Breast epithelium (tissue), 4 donors: Measurements from ENCODE around the gene ADAMTSL3. TPM values are rescaled to one million over a fixed set of nuclear protein-coding genes. Genes with fewer than 3 reads are reported as not detected.

Experiments
- DNase-seq, 2 donors: peaks; one replicate each; pipeline ENCODE4 v3.0.0-alpha.2; 2019; ENCODE audit warnings: low spot score in 2 of 2
- H3K27ac ChIP-seq, 2 donors: fragments of 200-600 bp; sonication (generic) in 1 of 2; one replicate each; pipeline ENCODE4 v1.5.1; 2016 to 2019; ENCODE audit warnings: mild to moderate bottlenecking in 1 of 2
- H3K27me3 ChIP-seq, 2 donors: fragments of 200-600 bp; sonication (generic) in 1 of 2; one replicate each; pipeline versions ENCODE4 v1.5.1 to v1.6.0; 2017 to 2019; ENCODE audit warnings: control low read depth in 1 of 2, mild to moderate bottlenecking in 1 of 2
- H3K36me3 ChIP-seq: fragments of 200-600 bp; one replicate; pipeline ENCODE4 v1.5.1; 2019
- H3K4me1 ChIP-seq, 2 donors: fragments of 200-600 bp; sonication (generic); one replicate each; pipeline ENCODE4 v1.5.1; 2016 to 2019; ENCODE audit warnings: control low read depth in 1 of 2
- H3K4me3 ChIP-seq, 3 donors: fragments of 200-600 bp; sonication (generic); 1 replicate in 2 of 3; 2 replicates in 1 of 3; pipeline ENCODE4 v1.5.1; 2016 to 2019; ENCODE audit warnings: mild to moderate bottlenecking in 3 of 3, moderate library complexity in 2 of 3
- H3K9me3 ChIP-seq, 2 donors: fragments of 200-600 bp; sonication (generic) in 1 of 2; one replicate each; pipeline ENCODE4 v1.5.1; 2016 to 2019; ENCODE audit warnings: control low read depth in 1 of 2
- CTCF ChIP-seq, 3 donors: fragments of 450-650 bp; IDR thresholded peaks; one replicate each; pipeline ENCODE4 v1.5.1; 2016 to 2017; ENCODE audit warnings: antibody characterized with exemption in 3 of 3, mild to moderate bottlenecking in 3 of 3, moderate library complexity in 3 of 3
- POLR2A ChIP-seq: fragments of 450-650 bp; IDR thresholded peaks from one replicate; pipeline ENCODE4 v1.6.1; 2016; ENCODE audit warnings: antibody characterized with exemption, mild to moderate bottlenecking, moderate library complexity
- POLR2AphosphoS5 ChIP-seq, 3 donors: sonication (generic); formaldehyde crosslinking; IDR thresholded peaks; one replicate each; pipeline ENCODE4 v1.6.1; 2017; ENCODE audit warnings: antibody characterized with exemption in 3 of 3
- intact Hi-C: fragments of 100-400 bp; cut with DNase I; formaldehyde crosslinking; loops from one replicate; pipeline ENCODE4 v1.15.1; 2023; ENCODE audit warnings: low total_unique reads
- total RNA-seq, 3 donors: library from RNA; depleted of rRNA; stranded (reverse); fragments of >200 nt; gene quantifications; one replicate each; pipeline ENCODE4 v1.1.0, GENCODE V29; 2016

ADAMTSL3 gene
- total RNA-seq, 3 donors from 2014 or later = 1.8 to 3.9 (median 2.7) TPM

- H3K27ac ChIP-seq = no peak overlapping the region
Measured at GRCh38 chr15:83720468-83720867, 66.5 kb downstream of the ADAMTSL3 start.

GRCh38 chr15:83721031-83721430, 67.1 kb downstream of the ADAMTSL3 start:
- intact Hi-C loops = no loop called here
- no peak overlapping the region for H3K4me3 ChIP-seq
- H3K9me3 ChIP-seq = no peaks in the 10 kb centered on the region
- no peaks in the 10 kb centered on the region for H3K27me3 ChIP-seq
- no peaks in the 10 kb centered on the region for H3K4me1 ChIP-seq
- no peaks in the 10 kb centered on the region for H3K36me3 ChIP-seq
- TF ChIP-seq POLR2A (no peak), CTCF (IDR thresholded peaks at IDR 0.05) (no peak), POLR2AphosphoS5 (IDR thresholded peaks at IDR 0.05) (no peak)
- H3K27ac ChIP-seq = no peak overlapping the region
- DNase-seq = no peak

More at GRCh38 chr15:83720468-83720867, 66.5 kb downstream of the ADAMTSL3 start:
- intact Hi-C loops = no loop called here
- H3K4me1 ChIP-seq = no peaks in the 10 kb centered on the region
- H3K36me3 ChIP-seq = no peaks in the 10 kb centered on the region
- no peak overlapping the region for H3K4me3 ChIP-seq
- no peaks in the 10 kb centered on the region for H3K9me3 ChIP-seq
- H3K27me3 ChIP-seq = no peaks in the 10 kb centered on the region
- DNase-seq = no peak
- TF ChIP-seq CTCF (IDR thresholded peaks at IDR 0.05) (no peak), POLR2A (no peak), POLR2AphosphoS5 (IDR thresholded peaks at IDR 0.05) (no peak)

GRCh38 chr15:83721981-83722380, 68.1 kb downstream of the ADAMTSL3 start:
- no peaks in the 10 kb centered on the region for H3K4me1 ChIP-seq
- intact Hi-C loops = no loop called here
- H3K27me3 ChIP-seq = no peaks in the 10 kb centered on the region
- no peak overlapping the region for H3K4me3 ChIP-seq
- DNase-seq = no peak
- TF ChIP-seq POLR2A = no peak
- no peak for TF ChIP-seq POLR2AphosphoS5 (IDR thresholded peaks at IDR 0.05)
- no peak for TF ChIP-seq CTCF (IDR thresholded peaks at IDR 0.05)
- H3K36me3 ChIP-seq = no peaks in the 10 kb centered on the region
- H3K9me3 ChIP-seq = peaks cover 0 to 3% of the 10 kb centered on the region in 2 donors
- H3K27ac ChIP-seq = no peak overlapping the region

GRCh38 chr15:83723216-83723615, 69.3 kb downstream of the ADAMTSL3 start:
- DNase-seq = no peak
- Histone ChIP-seq H3K27ac (no peak overlapping the region), H3K27me3 (no peaks in the 10 kb centered on the region), H3K9me3 (peaks cover 0 to 5% of the 10 kb centered on the region in 2 donors), H3K4me1 (no peaks in the 10 kb centered on the region), H3K36me3 (no peaks in the 10 kb centered on the region), H3K4me3 (no peak overlapping the region)
- intact Hi-C loops = no loop called here
- TF ChIP-seq CTCF (IDR thresholded peaks at IDR 0.05) = no peak

GRCh38 chr15:83732196-83732595, 78.3 kb downstream of the ADAMTSL3 start:
- intact Hi-C loops = no loop called here
- TF ChIP-seq POLR2AphosphoS5 (IDR thresholded peaks at IDR 0.05) (no peak), POLR2A (no peak), CTCF (IDR thresholded peaks at IDR 0.05) (no peak)

More at GRCh38 chr15:83732196-83732595, 78.3 kb downstream of the ADAMTSL3 start:
- no peak overlapping the region for H3K4me3 ChIP-seq
- no peaks in the 10 kb centered on the region for H3K27me3 ChIP-seq
- no peak for DNase-seq
- H3K36me3 ChIP-seq = no peaks in the 10 kb centered on the region
- peaks cover 0 to under 1% of the 10 kb centered on the region in 2 donors for H3K9me3 ChIP-seq
- no peak overlapping the region for H3K27ac ChIP-seq
- no peaks in the 10 kb centered on the region for H3K4me1 ChIP-seq
